Measurements from ENCODE around the gene TJP1.

Gene TJP1

DNA sequence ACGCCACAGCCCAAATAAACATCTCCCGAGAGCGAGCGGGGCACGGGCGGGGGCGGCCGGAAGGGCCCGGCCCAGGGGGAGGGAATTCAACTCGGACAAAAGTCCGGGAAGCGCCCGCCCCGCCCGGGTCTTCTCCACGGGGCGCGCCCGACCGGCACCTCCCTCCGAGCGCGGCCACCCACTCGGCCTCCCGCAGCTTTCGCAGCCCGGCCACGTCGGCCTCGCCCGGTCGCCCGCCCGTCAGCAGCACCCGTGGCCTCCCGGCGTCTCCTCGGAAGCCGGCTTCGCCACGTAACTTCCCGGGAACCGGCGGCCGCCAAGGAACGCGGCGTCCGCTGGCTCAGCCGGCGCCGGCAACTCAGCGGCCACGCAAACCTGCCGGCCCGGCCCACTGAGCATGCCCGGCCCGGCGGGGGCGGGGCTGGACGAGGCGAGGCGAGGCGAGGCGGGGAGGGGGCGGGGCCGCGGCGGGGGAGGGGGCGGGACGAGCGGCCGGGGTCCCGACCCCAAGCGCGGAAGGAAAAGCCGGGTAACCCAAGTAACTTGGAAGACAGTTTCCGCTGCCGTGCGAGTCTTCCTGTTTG, at the start of gene TJP1:
TJP1 (minus strand) TSS at position 369 of the 584 bp plus-strand sequence. CDS start 440 bp downstream, outside the sequence.
- DNase-seq (ENCODE audit: low read depth in 1 of 2, low spot score in 1 of 2) = no peak

DNA sequence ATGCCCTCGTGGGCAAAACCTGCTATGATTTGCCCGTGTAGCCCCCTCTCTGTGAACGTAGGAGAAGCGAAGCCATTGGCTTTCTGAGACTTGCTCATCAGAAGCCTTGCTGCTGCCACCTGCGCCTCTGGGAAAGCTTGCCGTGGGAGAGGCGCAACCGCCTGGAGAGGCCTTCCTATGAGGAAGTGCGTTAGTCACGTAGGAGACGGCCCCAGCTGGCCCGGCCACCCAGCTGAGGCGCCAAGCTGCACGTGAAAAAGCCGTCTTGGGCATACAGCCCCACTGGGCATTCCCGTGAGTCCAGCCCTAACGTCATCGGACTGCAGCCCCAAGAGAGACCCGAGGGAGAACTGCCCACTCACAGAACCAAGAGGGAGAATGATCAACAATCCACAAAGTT, 49.1 kb upstream of the TJP1 start:
- DNase-seq (ENCODE audit: low read depth in 1 of 2, low spot score in 1 of 2) = no peak

DNA sequence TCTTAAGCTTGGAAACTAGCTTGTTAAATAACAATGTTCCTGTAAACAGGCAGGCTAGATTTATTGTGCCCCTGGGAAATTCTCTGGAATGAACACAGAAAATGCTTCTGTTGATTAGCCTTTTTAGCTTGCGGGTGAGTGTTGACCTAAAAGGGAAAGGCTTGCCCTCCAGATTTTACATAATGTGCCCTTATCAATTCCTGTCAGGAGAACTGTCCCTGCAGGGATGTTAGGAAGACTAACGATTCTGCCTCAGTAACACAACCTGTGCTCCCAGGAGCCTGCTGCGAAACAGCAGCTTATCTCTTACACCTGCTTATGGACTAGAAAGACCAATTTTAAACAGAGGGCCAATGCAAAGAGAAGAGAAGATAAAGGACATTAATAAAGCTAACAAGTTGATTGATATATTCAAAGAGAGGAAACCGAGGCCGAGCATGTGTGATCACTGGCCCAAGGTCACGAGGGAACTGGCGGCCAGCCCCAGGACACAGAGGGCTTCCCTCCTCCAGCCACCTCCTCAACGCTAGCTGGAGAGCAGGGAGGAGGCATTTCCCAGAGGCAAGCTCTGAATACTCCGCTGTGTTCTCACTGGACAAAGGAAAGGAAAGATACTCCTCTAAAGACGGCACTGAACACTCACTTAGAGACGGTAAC, 48.4 kb upstream of the TJP1 start:
- DNase-seq (ENCODE audit: low read depth in 1 of 2, low spot score in 1 of 2) = no peak

DNA sequence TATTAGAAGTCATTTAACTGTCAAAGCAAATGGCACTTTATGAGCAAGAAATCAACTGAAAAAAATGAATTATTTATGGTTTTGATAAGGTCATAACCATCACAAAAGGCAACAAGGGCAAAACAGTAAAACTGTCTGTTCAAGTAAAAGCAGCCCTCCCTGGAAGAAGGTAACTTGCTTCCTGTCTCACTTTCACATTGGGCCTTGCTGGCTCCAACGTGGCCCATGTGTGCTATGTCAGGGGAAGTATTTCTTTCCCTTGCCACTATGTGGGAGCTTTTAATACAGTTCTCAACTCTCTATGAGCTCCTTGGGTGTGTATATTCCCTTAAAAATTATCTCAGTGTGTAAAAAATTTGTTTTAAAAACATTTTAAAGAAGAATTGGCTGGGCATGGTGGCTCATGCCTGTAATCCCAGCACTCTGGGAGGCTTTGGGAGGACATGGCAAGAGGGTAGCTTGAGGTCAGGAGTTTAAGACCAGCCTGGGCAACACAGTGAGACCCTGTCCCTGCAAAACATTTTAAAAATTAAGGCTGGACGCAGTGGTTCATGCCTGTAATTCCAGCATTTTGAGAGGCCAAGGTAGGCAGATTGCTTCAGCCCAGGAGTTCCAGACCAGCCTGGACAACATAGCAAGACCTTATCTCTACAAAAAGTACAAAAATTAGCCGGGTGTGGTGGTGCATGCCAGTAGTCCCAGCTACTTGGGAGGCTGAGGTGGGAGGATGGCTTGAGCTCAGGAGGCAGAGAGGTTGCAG, 45.2 kb upstream of the TJP1 start:
- DNase-seq (ENCODE audit: low read depth in 1 of 2, low spot score in 1 of 2) = no peak

DNA sequence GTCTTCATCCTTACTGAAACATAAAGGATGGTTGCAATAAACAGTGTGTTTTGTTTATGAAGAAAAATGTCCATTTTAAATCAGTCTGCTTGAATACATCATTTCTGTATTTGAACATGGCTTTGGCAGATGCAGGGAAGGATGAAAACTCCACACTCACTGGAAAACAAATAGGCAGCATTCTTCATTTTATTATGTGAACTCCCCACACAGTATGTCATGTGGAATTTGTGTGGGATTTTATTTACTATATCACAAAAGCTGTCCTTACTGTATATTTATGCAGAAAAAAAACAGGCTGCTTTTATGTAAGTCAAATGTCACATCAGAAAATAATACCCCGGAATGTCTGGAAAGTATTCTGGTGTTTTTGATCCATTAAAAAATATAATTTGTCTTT, 44.1 kb upstream of the TJP1 start:
- no peak for DNase-seq (ENCODE audit: low read depth in 1 of 2, low spot score in 1 of 2)

DNA sequence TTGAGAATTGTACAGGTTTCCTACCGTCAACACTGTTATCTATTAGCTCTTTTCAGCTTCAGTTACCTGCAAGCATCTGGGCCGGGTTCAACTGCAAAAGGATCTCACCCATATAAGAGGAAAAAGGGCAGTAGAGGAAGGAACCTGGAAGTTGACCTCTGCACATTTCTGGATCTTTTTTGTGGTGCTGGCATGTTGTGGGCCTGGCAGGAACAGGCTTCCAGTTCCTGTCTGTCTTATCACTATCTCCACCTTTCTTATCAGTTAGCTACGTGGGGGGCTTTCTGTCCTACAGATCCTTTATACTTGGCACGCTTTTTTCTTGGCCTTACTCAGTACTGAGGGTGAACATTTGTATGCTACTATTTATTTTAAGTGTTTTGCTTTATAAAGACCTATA, 42.2 kb upstream of the TJP1 start:
- no peak for DNase-seq (ENCODE audit: low read depth in 1 of 2, low spot score in 1 of 2)

DNA sequence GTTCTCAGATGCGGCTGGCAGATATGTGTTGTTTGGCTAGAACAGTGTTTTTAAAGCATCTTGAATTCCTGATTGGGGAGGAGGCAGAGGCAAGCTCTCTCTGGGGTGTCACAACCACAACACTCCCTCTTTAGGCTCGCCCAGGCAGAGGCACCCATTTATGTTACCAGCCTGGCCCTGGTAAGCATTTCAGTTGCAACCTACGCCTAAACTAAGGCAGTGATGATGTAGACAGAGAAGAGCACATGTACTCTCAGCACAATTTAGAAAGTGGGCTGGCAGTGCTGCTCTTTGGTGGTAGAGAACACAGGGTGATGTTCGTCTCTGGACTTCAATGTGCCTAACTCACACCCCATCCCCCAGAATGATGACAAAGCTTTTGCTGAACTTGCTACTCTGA, 41.2 kb upstream of the TJP1 start:
- no peak for DNase-seq (ENCODE audit: low read depth in 1 of 2, low spot score in 1 of 2)

DNA sequence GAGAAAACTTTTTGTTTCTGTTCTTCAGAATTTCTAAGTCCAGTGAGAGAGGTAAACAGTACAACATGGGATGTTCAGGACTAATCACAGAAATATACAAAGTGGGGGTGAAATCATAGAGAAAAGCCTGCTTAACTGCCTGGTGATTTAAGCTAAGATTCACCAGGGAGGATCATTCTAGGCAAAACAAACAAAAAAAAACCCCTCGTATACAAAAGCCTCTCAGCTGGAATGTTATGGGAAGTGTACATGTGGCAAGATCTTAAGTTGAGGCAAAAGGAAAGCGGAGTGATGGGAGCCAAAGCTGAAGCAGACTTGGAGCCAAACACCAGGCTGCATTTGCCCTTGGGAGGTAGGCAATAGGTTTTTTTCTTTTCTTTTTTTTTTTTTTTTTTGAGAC, 40.0 kb upstream of the TJP1 start:
- DNase-seq (ENCODE audit: low read depth in 1 of 2, low spot score in 1 of 2) = no peak

DNA sequence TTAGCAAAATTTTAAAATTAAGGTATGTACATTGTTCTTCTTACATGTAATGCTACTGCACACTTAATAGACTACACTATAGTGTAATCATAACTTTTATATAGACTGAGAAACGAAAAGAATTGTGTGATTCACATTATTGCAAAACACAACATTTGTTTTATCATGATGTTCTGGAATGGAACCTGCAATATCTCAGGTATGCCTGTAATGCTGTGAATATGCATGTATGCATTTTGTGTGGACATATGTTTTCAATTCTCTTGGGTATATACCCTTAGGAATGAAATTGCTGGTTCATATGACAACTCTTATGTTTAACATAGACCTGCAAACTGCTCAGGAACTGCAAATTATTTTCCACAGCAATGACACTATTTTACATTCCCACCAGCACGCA, 38.6 kb upstream of the TJP1 start:
- no peak for DNase-seq (ENCODE audit: low read depth in 1 of 2, low spot score in 1 of 2)

DNA sequence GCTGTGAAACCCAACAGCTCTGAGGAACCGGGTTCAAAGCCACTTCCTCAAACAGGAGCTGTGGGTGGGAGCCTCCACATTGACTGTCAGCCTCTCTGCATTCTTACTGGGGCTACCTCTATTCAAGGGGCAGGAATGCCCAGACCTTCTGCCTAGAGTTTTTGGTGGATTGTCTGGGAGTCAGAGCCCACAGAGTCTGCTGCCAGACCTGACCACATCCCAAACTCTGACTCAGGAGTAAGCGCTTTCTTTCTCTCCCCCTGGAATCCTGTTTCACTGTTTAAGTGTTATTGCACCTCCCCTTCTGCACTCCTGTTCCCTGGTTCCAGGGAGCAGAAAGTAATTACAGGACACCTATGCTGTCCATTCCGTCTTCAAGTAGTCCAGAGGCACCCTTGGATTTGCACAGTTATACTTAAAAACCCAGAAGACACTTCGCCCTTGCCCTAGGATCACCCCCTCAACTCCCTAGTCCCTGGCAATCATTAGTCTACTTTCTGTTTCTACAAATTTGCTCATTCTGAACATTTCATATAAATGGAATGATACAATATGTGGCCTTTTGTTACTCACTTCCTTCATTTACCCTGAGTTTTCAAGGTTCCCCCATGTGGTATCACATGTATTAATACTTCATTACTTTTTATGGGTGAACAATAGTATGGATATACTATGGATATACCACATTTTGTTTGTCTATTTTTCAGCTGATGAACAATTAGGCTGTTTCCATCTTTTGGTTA, 37.9 kb upstream of the TJP1 start:
- no peak for DNase-seq (ENCODE audit: low read depth in 1 of 2, low spot score in 1 of 2)

DNA sequence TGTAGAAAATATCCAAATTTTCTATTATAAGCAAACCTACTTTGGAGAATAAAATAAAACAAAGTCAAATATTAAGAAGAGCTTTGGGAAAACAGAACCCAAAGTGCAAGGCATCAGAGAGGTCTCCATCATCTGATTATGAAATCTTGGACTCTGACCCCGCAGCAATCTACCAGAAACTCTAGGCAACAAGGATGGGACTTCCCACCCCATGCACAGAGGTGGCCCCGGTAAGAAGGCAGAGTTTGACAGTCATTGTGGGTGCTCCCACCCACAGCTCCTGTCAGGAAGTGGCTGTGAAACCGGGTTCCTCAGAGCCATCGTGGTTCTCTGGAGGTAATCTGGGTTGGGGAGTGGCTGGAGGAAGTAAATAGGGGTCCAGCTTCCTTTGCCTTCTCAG, 37.0 kb upstream of the TJP1 start:
- DNase-seq (ENCODE audit: low read depth in 1 of 2, low spot score in 1 of 2) = no peak

DNA sequence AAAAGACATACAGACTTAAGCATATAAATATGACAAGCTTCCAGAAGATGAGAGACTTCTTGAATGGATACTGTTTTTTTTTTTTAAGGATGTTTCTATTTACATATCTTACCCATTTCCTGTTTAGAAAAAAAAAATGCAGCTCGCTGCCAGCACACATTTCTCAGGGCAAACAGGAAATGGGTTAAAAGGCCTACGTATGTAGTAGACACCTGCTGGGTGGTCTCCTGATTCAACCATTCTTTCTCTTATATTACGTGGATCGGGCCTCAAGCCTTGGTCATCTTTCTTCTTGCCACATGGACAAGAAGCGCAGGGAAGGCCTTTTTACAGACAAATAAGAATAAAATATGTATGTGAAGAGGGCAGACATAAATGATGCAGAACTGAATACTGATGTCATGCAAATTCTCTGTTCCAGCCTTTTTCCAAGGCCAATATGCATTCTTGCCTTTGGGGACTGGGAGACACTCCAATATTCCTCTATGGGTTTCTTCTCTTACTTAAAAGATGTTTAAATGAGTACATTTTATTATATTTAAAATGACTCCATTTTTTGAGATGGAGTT, 35.0 kb upstream of the TJP1 start:
- DNase-seq (ENCODE audit: low read depth in 1 of 2, low spot score in 1 of 2) = no peak

DNA sequence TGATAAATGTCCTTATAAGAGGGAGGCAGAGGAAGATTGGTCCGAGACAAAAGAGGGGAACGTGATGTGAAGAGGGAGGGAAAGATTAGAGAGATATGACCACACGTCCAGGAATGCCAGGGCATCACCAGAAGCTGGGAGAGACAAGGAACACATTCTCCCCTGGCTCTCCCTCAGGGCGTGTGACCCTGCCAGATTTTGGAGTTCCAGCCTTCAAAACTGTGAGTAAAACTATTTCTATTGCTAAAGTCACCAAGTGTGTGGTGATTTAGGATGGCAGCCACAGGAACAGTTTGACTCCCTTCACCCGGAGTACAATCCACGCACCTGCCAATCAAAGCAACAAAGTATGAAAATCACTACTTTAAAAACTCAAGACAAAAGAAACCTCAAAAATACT, 32.1 kb upstream of the TJP1 start:
- no peak for DNase-seq (ENCODE audit: low read depth in 1 of 2, low spot score in 1 of 2)

DNA sequence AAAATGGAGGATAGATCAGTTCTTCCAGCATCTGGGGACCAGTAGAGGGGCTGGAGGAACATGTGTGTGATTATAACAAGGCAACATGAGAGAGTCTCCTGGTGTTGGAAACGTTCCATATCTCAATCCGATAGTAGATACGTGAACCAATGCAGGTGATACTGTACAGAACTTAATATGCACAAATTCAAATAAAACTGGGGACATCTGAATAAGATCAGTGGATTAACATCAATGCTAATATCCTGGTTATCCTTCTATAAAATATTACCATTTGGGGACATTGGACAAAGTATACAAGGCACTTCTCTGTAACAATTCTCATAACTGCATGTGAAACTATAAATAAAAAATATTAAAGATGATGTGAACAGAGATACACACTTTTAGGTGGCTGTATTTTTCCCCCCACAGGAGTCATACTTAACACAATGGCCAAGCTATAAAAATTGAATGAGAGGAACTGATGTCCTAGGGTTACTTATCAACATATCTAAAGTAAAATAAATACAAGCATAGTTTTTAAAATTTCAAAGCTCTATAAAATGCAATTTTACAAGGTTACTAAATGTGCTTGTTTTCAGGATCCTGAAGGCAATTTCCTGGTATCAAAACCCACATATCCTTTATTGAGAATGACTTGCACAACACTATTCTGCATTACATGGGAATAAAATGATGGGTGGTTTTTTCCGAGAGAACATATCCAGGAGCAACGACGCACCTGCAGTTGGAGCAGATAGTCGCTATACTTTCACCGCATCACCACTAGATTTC, 31.1 kb upstream of the TJP1 start:
- DNase-seq (ENCODE audit: low read depth in 1 of 2, low spot score in 1 of 2) = no peak

DNA sequence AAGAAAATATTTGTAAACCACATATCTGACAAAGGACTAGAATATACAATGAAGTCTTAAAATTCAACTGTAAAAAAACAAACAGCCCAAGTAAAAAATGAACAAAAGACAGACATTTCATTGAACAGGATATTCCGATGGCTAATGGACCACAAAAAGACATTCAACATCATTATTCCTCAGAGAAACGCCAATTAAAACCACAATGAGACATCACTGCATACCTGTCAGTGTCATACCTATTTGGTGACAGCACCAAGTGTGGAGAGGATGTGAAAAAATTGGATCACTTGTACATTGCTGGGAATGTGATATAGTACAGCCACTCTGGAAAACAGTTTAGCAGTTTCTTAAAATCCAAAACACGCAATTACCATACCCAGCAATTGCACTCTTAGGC, 29.9 kb upstream of the TJP1 start:
- DNase-seq (ENCODE audit: low read depth in 1 of 2, low spot score in 1 of 2) = no peak

DNA sequence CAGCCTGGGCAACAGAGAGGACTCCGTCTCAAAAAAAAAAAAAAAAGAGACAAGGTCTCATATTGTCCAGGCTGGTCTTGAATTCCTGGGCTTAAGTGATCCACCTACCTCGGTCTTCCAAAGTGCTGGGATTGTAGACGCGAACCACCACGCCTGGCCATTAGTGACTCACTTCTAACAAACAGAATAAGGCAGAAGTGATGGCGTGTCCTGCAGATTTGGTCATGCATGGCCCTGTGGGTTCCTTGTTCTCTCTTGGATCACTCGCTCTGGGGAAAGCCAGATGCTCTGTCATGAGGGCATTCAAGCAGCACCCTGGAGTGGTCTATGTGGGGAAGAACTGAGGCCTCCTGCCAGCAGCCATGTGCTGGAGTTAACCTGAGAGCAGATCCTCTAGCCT, 27.4 kb upstream of the TJP1 start:
- DNase-seq (ENCODE audit: low read depth in 1 of 2, low spot score in 1 of 2) = no peak

DNA sequence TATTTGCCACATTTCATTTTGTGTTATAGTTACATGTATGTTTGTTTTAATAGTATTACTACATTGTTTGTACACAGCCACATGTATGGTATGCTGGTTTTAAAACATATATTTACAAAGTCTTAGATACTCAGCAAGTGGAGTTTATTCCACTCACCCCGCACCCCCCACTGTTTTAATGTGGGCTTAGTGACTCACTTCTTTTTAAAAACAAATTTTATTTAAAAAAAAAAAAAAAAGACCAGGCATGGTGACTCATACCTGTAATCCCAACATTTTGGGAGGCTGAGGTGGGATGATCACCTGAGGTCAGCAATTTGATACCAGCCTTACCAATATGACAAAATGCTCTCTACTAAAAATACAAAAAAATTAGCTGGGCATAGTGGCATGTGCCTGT, 26.9 kb upstream of the TJP1 start:
- no peak for DNase-seq (ENCODE audit: low read depth in 1 of 2, low spot score in 1 of 2)

DNA sequence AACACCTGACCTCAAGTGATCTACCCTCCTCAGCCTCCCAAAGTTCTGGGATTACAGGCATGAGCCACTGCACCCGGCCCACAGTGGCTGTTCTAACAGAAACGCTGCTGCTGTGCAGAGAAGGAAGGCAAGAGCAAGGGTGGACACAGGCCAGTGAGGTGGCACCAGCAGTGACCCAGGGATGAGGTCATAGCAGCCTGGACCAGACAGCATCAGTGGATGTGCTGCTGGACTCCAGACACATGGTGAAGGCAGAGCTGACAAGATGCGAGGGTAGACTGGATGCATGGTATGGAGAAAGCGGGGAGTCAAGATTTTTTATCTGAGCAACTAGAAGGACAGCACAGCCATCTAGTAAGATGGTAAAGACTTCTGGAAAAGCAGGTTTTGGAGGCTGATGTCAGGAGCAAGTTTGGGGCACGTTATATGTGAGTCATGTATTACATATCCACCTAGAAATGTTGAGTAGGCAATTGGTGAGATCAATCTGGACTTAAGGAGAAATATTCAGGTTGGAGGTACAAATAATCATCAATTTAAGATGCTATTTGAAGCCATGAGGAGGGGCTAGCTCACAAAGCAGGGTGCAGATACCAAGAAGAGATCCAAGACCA, 22.1 kb upstream of the TJP1 start:
- DNase-seq (ENCODE audit: low read depth in 1 of 2, low spot score in 1 of 2) = no peak

DNA sequence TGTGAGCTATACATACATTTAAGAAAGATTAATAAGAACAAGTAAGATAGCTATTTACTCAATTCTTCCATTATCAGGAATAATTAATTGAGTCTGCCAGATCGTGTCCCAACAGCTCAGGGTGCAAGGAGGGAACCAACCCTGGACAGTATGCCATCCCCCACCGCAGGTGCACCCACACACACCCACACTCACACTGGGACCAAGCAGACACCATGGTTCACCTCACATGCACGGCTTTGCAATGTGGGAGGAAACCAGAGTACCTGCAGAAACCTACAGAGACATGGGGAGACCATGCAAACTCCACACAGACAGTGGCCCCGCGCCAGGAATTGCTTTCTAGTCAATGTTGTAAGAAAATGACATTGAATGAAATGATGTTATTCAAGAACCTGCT, 20.0 kb upstream of the TJP1 start:
- no peak for DNase-seq (ENCODE audit: low read depth in 1 of 2, low spot score in 1 of 2)

DNA sequence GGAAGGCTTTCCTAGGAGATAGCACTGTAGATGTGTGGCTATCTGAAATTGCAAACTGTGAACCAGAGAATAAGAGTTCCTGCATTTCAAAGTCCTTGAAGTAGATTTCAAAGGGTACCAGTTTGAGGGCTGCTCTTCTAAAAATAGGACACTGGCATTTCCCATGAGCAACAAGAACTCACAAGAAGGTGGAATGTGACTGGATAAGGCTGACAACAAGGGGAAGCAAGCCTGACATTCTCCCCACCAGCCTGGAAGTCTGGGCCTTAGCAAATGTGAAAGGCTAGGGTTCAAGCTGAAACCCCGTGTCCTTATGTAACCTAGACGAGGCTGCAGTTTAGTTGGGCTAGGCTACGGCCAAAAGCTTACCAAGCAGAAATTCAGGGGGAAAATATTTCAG, 18.7 kb upstream of the TJP1 start:
- DNase-seq (ENCODE audit: low read depth in 1 of 2, low spot score in 1 of 2) = no peak
